Mesothelial cell of epicardium (in vitro differentiated cells): ENCODE data around the gene DTX2. TPM values are rescaled to one million over a fixed set of nuclear protein-coding genes. Genes with fewer than 3 reads are reported as not detected.
A peak's percentile ranks its signal among the peaks of the same experiment; 100 is the strongest.
"Not testable (repeated sequence)": the region's sequence is repeated elsewhere in the genome, so short reads cannot be mapped to it uniquely, and the experiment has no call there.

Source experiments
- DNase-seq, 2 experiments: peaks; one replicate each; pipeline ENCODE4 v3.0.0; 2021; ENCODE audit warnings: low spot score in 2 of 2; ENCODE audit not compliant: unreplicated experiment in 2 of 2
- H3K27ac Mint-ChIP-seq: 2 replicates; pipeline ENCODE4 v1.8.0; 2021; ENCODE audit warnings: mixed read lengths
- H3K27me3 Mint-ChIP-seq: 2 replicates; pipeline ENCODE4 v1.8.0; 2021; ENCODE audit warnings: low read depth, mixed read lengths
- H3K36me3 Mint-ChIP-seq: 2 replicates; pipeline ENCODE4 v1.8.0; 2021; ENCODE audit warnings: mixed read lengths
- H3K4me1 Mint-ChIP-seq: 2 replicates; pipeline ENCODE4 v1.8.0; 2021; ENCODE audit warnings: mixed read lengths
- H3K4me3 Mint-ChIP-seq: 2 replicates; pipeline ENCODE4 v1.8.0; 2021; ENCODE audit warnings: mild to moderate bottlenecking, moderate library complexity, mixed read lengths
- H3K9me3 Mint-ChIP-seq: 2 replicates; pipeline ENCODE4 v1.8.0; 2021; ENCODE audit warnings: mixed read lengths
- total RNA-seq: library from RNA; stranded (reverse); gene quantifications from 3 replicates; pipeline ENCODE4 v1.2.1, GENCODE V29; 2021

The DTX2 gene
- total RNA-seq, 1 donor from 2014 or later: 23.4 TPM

DNA sequence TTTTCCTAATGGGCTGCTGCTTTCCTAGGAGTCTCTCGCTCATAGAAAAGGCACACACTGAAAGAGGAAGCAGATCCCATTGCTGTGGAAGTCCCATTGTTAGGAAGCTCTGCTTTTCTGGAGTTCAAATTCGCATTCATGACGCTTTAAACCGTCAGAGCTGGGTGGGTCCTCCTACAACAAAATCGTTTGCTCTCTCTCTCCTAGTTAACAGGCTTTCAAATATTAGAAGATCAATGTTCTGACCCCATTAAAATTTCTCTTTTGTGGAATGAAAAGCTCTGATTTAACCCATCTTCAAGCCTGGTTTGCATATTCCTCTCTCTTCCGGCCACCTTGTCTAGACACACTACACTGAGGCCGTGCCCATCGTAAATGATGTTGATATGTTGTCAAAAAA is 81.7 kb downstream of the DTX2 start, which contains the start of gene SPDYE16:
TSS of gene SPDYE16 (minus strand) at position 101 of the 400 bp plus-strand sequence. CDS start 1,838 bp downstream, outside the sequence.
- not testable (repeated sequence) for H3K36me3 Mint-ChIP-seq, H3K27me3 Mint-ChIP-seq, H3K9me3 Mint-ChIP-seq, H3K4me1 Mint-ChIP-seq, H3K4me3 Mint-ChIP-seq, DNase-seq, H3K27ac Mint-ChIP-seq

- Mint-ChIP-seq H3K27ac (peak overlapping the region; percentile 94), H3K4me1 (peaks cover 10% of the 10 kb centered on the region), H3K4me3 (peak overlapping the region; percentile 89)
- not testable (repeated sequence) for H3K36me3 Mint-ChIP-seq, H3K27me3 Mint-ChIP-seq, H3K9me3 Mint-ChIP-seq
- peak; percentile 50 to 72 for DNase-seq
Observed at GRCh38 chr7:76549025-76549854, 87.7 kb downstream of the DTX2 start.

- H3K27ac Mint-ChIP-seq: peak overlapping the region; percentile 94
Observed at GRCh38 chr7:76549855-76550248, 88.3 kb downstream of the DTX2 start.

GRCh38 chr7:76551992-76552391 is 90.5 kb downstream of the DTX2 start:
- Mint-ChIP-seq H3K4me1 (peaks cover 10% of the 10 kb centered on the region), H3K36me3 (peaks cover 12% of the 10 kb centered on the region)
- H3K9me3 Mint-ChIP-seq, DNase-seq, H3K27me3 Mint-ChIP-seq, H3K27ac Mint-ChIP-seq, H3K4me3 Mint-ChIP-seq: not testable (repeated sequence)

More at GRCh38 chr7:76549855-76550248, 88.3 kb downstream of the DTX2 start:
- DNase-seq, H3K27me3 Mint-ChIP-seq, H3K36me3 Mint-ChIP-seq, H3K9me3 Mint-ChIP-seq: not testable (repeated sequence)
- H3K4me1 Mint-ChIP-seq: peaks cover 10% of the 10 kb centered on the region
- H3K4me3 Mint-ChIP-seq: peak overlapping the region; percentile 89

Other genes starting within 250 kb of the DTX2 start
- gene HSPB1, start 159.0 kb upstream of the DTX2 start, total RNA-seq: 235 to 241 TPM (median 239 TPM) in 3 replicates
- 144 to 145 TPM (median 145 TPM) in 3 replicates for gene YWHAG, start 102.7 kb upstream of the DTX2 start, total RNA-seq
- gene SSC4D, start 52.0 kb upstream of the DTX2 start, total RNA-seq: 22.4 to 26.2 TPM (median 25.2 TPM) in 3 replicates
- gene ZP3, start 36.8 kb upstream of the DTX2 start, total RNA-seq: 0.41 to 0.89 TPM in 2 of 3 replicates, not detected in the other
- 49.5 to 56.9 TPM (median 50.1 TPM) in 3 replicates for gene UPK3B, start 48.8 kb downstream of the DTX2 start, total RNA-seq
- 0.18 to 0.44 TPM (median 0.34 TPM) in 3 replicates for gene SPDYE16, start 81.6 kb downstream of the DTX2 start, total RNA-seq
- gene POMZP3, start 165.6 kb downstream of the DTX2 start, total RNA-seq: 14.7 to 15.8 TPM (median 15.7 TPM) in 3 replicates